AG04449 (cell line): ENCODE results near the gene HAPSTR1.
A peak's percentile ranks its signal among the peaks of the same experiment; 100 is the strongest.

ENCODE experiments used
- CTCF ChIA-PET: fragments of 350-600 bp; formaldehyde crosslinking; extraction: SDS; loops from one replicate; lab custom pipeline; 2021; ENCODE audit warnings: antibody characterized with exemption; lab: Yijun Ruan, JAX
- POLR2A ChIA-PET: fragments of 400-600, 350-600 bp; formaldehyde crosslinking; extraction: SDS; loops from one replicate; lab custom pipeline; 2020; ENCODE audit warnings: antibody characterized with exemption, inconsistent platforms; lab: Yijun Ruan, JAX
- DNase-seq: peaks from one replicate; pipeline ENCODE4 v3.0.0-alpha.2; 2010; ENCODE audit warnings: low read depth, low spot score
- H3K4me3 ChIP-seq: 2 replicates; pipeline ENCODE4 v1.5.1; 2011; ENCODE audit warnings: low read depth, mild to moderate bottlenecking, control low read depth, low read length
- CTCF ChIP-seq: IDR thresholded peaks from one replicate; pipeline ENCODE4 v1.5.1; 2011; ENCODE audit warnings: mild to moderate bottlenecking, moderate library complexity, low read length, control low read depth, inconsistent platforms; ENCODE audit not compliant: insufficient read depth; ENCODE audit errors: missing control alignments

Gene HAPSTR1

GRCh38 chr16:9088848-9089247 lies 2.6 kb upstream of the HAPSTR1 start:
- ChIA-PET POLR2A (no interaction called here), CTCF (interaction anchor here (0.9 kb wide), 1 partner anchor 12 kb away, joined by 3 read pairs; no protein-coding TSS in a partner anchor)
- DNase-seq: no peak
- TF ChIP-seq CTCF: no peak
- no peak overlapping the region for H3K4me3 ChIP-seq

DNA sequence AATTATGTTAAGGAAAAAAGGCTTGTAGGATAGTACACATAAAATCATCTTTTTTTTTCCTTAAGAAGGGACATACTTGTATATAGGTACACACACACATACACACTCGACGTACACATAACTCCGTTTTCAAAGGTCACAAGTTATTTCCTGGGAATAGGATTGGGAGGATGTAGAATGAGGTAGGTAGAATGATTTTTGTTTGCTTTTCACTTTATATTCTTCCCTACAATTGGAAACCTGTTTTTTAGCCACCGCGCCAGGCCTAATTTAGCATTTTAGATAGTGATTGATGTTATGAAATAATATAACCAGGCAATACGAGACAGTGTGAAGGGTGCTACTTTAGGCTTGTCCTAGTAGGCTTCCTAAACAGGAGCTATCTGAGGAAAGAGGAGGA lies 1.8 kb upstream of the HAPSTR1 start:
- TF ChIP-seq CTCF: no peak
- no peak for DNase-seq
- ChIA-PET POLR2A (interaction anchor here (0.6 kb wide), 1 partner anchor 9 kb away, joined by 4 read pairs; no protein-coding TSS in a partner anchor), CTCF (no interaction called here)
- no peak overlapping the region for H3K4me3 ChIP-seq

- DNase-seq: no peak
- ChIA-PET POLR2A (interaction anchor here (0.6 to 3.0 kb wide), 14 partner anchors 9 to 132 kb away, joined by 3 to 32 read pairs (median 5); no protein-coding TSS in a partner anchor), CTCF (interaction anchor here (1.5 to 2.4 kb wide), 2 partner anchors 13 to 81 kb away, joined by 5 to 6 read pairs; no protein-coding TSS in a partner anchor)
- peak; percentile 2 for TF ChIP-seq CTCF
- peak overlapping the region; percentile 68 for H3K4me3 ChIP-seq
These were observed 1.1 kb upstream of the HAPSTR1 start for GRCh38 chr16:9090101-9090959.

DNA sequence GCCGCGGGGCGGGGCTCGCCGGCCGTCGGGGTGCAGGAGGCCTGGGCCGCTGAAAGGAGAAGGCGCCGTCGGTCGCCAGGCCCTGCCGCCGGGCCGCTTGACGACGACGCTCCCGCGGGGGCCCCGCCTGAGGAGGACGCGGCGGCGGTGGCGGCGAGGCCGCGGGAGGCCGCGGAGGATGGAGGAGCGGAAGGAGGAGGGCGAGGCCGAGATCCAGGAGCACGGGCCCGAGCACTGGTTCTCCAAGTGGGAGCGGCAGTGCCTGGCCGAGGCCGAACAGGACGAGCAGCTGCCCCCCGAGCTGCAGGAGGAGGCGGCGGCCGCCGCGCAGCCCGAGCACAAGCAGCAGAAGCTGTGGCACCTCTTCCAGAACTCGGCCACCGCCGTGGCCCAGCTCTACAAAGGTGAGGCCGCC lies 430 bp downstream of the HAPSTR1 start:
- DNase-seq: no peak
- ChIA-PET CTCF (interaction anchor here (1.5 to 2.4 kb wide), 2 partner anchors 14 to 82 kb away, joined by 5 to 6 read pairs; no protein-coding TSS in a partner anchor), POLR2A (interaction anchor here (0.7 to 3.0 kb wide), 13 partner anchors 10 to 58 kb away, joined by 3 to 32 read pairs (median 5); no protein-coding TSS in a partner anchor)
- peak overlapping the region; percentile 93 for H3K4me3 ChIP-seq
- TF ChIP-seq CTCF: no peak

GRCh38 chr16:9092282-9092977 lies 986 bp downstream of the HAPSTR1 start:
- ChIA-PET CTCF (interaction anchor here (1.3 to 2.4 kb wide), 4 partner anchors 15 to 84 kb away, joined by 4 to 6 read pairs (median 6); no protein-coding TSS in a partner anchor), POLR2A (interaction anchor here (0.7 to 3.0 kb wide), 12 partner anchors 9 to 45 kb away, joined by 3 to 32 read pairs (median 6); no protein-coding TSS in a partner anchor)
- peak overlapping the region; percentile 93 for H3K4me3 ChIP-seq
- DNase-seq: no peak
- no peak for TF ChIP-seq CTCF

- CTCF ChIA-PET: interaction anchor here (1.3 to 2.4 kb wide), 3 partner anchors 15 to 84 kb away, joined by 4 to 6 read pairs (median 6); no protein-coding TSS in a partner anchor
- peak overlapping the region; percentile 93 for H3K4me3 ChIP-seq
- POLR2A ChIA-PET: interaction anchor here (0.6 to 3.0 kb wide), 6 partner anchors 8 to 1646 kb away, joined by 3 to 32 read pairs (median 5); no protein-coding TSS in a partner anchor
- no peak for TF ChIP-seq CTCF
- DNase-seq: no peak
These were observed 1.5 kb downstream of the HAPSTR1 start for GRCh38 chr16:9092978-9093344.
